SKM-1 (cell line): ENCODE results near the gene SLC2A10.

Experiments used
- DNase-seq: peaks from one replicate; lab custom pipeline; 2025; ENCODE audit not compliant: unreplicated experiment; lab: John Stamatoyannopoulos, UW

The SLC2A10 gene

GRCh38 chr20:46701986-46702385 lies 7.5 kb upstream of the SLC2A10 start:
- DNase-seq = no peak

- no peak for DNase-seq
Measured at GRCh38 chr20:46702447-46703203, 6.8 kb upstream of the SLC2A10 start.

GRCh38 chr20:46703435-46703834 lies 6.0 kb upstream of the SLC2A10 start:
- no peak for DNase-seq

GRCh38 chr20:46704714-46705377 lies 4.6 kb upstream of the SLC2A10 start:
- DNase-seq = no peak

GRCh38 chr20:46705378-46705729 lies 4.1 kb upstream of the SLC2A10 start:
- DNase-seq = no peak

GRCh38 chr20:46706242-46706641 lies 3.2 kb upstream of the SLC2A10 start:
- no peak for DNase-seq

GRCh38 chr20:46708172-46708860 lies 1.1 kb upstream of the SLC2A10 start:
- DNase-seq = no peak

GRCh38 chr20:46709055-46709458 lies 392 bp upstream of the SLC2A10 start:
- DNase-seq = no peak

GRCh38 chr20:46710153-46710913 lies 884 bp downstream of the SLC2A10 start:
- no peak for DNase-seq

GRCh38 chr20:46712056-46712636 lies 2.7 kb downstream of the SLC2A10 start:
- no peak for DNase-seq

- DNase-seq = no peak
Measured at GRCh38 chr20:46713957-46714834, 4.7 kb downstream of the SLC2A10 start.

GRCh38 chr20:46715292-46715756 lies 5.9 kb downstream of the SLC2A10 start:
- no peak for DNase-seq

- DNase-seq = no peak
Measured at GRCh38 chr20:46717818-46718541, 8.5 kb downstream of the SLC2A10 start.

GRCh38 chr20:46720019-46720418 lies 10.6 kb downstream of the SLC2A10 start:
- no peak for DNase-seq

- DNase-seq = no peak
Measured at GRCh38 chr20:46720776-46721425, 11.5 kb downstream of the SLC2A10 start.

- no peak for DNase-seq
Measured at GRCh38 chr20:46721476-46721875, 12.0 kb downstream of the SLC2A10 start.

- no peak for DNase-seq
Measured at GRCh38 chr20:46722450-46722849, 13.0 kb downstream of the SLC2A10 start.

GRCh38 chr20:46723039-46723438 lies 13.6 kb downstream of the SLC2A10 start:
- no peak for DNase-seq
